ENCODE measurements around the gene ZFAND5.

Gene ZFAND5

GRCh38 chr9:72322259-72322658 lies 42.7 kb downstream of the ZFAND5 start:
- DNase-seq: no peak

GRCh38 chr9:72315510-72316311 lies 49.3 kb downstream of the ZFAND5 start:
- DNase-seq: no peak

- no peak for DNase-seq
These were observed 49.9 kb downstream of the ZFAND5 start for GRCh38 chr9:72315089-72315509.

GRCh38 chr9:72313507-72313906 lies 51.5 kb downstream of the ZFAND5 start:
- DNase-seq: no peak

GRCh38 chr9:72312386-72312987 lies 52.5 kb downstream of the ZFAND5 start:
- no peak for DNase-seq

GRCh38 chr9:72309364-72310133 lies 55.5 kb downstream of the ZFAND5 start:
- DNase-seq: no peak

GRCh38 chr9:72306761-72307160 lies 58.2 kb downstream of the ZFAND5 start:
- no peak for DNase-seq

- no peak for DNase-seq
These were observed 59.3 kb downstream of the ZFAND5 start for GRCh38 chr9:72305707-72306106.

GRCh38 chr9:72305102-72305546 lies 59.9 kb downstream of the ZFAND5 start:
- no peak for DNase-seq

- no peak for DNase-seq
These were observed 60.5 kb downstream of the ZFAND5 start for GRCh38 chr9:72304538-72304937.
